Measurements from ENCODE around the gene PASK.

The PASK gene

DNA sequence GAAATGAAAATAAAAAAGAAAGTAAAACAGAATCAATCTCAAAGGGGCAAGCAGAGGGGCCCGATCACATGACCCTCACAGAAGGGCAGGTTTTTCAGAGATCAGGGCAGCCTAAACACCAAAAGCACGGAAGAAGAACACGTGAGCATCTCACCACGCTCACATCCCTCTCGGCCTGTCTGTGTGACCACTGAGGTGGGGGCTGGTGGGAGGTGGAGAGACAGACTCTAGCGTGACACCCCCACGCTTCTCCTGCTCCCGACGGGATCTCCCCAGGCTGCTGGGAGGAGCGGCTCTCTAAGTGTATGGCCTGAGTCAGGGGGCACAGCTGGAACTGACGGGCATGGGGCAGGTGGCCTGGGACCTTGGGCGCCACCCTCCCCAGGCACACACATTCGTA lies 23.6 kb downstream of the PASK start:
- Histone ChIP-seq H3K4me3 (ENCODE audit: low read depth, low read length) (no peak overlapping the region), H3K4me1 (ENCODE audit: control insufficient read depth, insufficient read depth, low read length) (no peaks in the 10 kb centered on the region), H3K36me3 (ENCODE audit: control insufficient read depth, insufficient read depth, low read length) (peaks cover 58% of the 10 kb centered on the region), H3K27me3 (ENCODE audit: control insufficient read depth, insufficient read depth, low read length) (no peaks in the 10 kb centered on the region), H3K9ac (ENCODE audit: low read depth, low read length) (no peak overlapping the region), H3K9me3 (ENCODE audit: control insufficient read depth, insufficient read depth, low read length) (no peaks in the 10 kb centered on the region), H3K27ac (ENCODE audit: low read depth, low read length) (no peak overlapping the region)

DNA sequence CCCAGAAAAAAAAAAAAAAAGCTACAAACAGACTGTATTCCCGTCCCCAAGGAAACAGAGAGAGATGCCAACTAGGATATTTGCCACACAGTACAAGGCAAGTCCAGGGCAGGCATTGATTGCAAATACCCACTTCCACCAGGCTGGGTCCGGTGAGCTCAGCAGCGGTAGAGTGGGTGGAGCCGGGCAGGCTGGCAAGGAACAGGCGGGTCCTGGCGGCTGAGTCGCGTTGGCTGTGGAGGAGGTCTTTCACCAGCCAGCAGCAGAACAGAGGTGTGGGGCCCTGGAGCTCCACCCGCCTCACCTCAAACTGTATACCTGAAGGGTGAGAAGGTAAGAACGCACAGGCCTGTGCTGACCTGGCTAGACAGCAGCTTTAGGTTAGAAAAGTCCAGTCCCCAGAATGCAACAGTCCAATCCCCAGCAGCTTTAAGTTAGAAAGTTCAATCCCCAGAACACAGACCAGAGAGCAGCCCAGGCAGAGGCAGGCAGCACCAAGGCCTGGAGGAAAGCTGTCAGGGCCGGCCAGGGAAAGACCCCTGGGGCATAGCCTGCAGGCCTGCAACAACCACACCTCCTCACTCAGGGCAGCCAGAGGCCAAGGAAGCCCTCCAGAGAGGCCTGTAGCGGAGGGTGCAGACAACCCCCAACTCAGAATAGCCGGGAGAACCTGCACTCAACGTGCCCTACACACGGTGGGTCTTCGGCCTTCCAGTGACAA lies 25.3 kb downstream of the PASK start:
- H3K4me1 ChIP-seq (ENCODE audit: control insufficient read depth, insufficient read depth, low read length): no peaks in the 10 kb centered on the region
- H3K9me3 ChIP-seq (ENCODE audit: control insufficient read depth, insufficient read depth, low read length): no peaks in the 10 kb centered on the region
- H3K9ac ChIP-seq (ENCODE audit: low read depth, low read length): no peak overlapping the region
- peaks cover 52% of the 10 kb centered on the region for H3K36me3 ChIP-seq (ENCODE audit: control insufficient read depth, insufficient read depth, low read length)
- H3K27me3 ChIP-seq (ENCODE audit: control insufficient read depth, insufficient read depth, low read length): no peaks in the 10 kb centered on the region
- H3K27ac ChIP-seq (ENCODE audit: low read depth, low read length): no peak overlapping the region
- H3K4me3 ChIP-seq (ENCODE audit: low read depth, low read length): no peak overlapping the region

DNA sequence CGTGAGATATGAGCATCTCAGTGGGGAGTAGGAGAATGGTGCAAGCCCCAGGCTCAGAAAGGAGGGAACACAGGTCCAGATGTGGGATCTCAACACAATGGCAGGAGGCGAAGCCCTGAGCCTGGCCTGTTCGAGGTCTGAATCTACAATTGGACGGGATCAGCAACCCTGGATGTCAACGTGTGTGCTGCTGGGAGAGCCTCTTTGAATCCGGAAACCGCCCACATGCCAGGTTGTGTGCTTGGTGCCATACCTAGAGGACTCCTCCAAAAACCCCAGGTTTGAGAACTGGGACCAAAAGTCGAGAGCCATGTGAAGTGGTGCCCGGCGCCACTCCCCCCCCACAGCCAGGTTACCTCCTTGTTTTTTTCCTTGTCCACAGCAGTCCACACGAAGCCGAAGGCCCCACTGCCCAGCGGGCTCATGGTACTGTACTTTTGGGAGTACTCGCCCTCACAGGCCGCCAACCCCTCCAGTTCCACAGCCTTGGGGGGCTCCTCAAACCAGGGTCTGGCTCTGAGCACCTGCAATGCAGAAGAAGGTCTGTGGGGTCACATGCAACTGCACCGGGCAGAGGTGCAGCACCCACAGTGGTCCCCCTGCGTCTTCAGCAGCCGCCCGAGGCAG lies 26.8 kb downstream of the PASK start:
- no peaks in the 10 kb centered on the region for H3K4me1 ChIP-seq (ENCODE audit: control insufficient read depth, insufficient read depth, low read length)

DNA sequence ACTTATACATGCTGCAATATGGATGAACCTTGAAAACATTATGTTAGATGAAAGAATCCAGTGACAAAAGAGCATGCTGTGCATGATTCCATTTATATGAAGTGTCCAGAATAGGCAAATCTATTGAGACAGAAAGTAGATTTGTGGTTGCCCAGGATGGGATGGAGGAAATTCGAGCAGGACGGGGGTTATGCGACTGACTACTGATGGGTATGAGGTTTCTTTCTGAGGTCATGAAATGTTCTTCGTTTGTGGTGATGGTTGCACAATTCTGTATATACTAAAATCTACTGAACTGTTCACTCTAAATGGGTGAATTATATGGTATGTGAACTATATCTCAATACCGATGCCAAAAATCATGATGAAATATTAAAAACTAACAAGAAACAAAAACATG lies 28.3 kb downstream of the PASK start:
- Histone ChIP-seq H3K36me3 (ENCODE audit: control insufficient read depth, insufficient read depth, low read length) (peaks cover 46% of the 10 kb centered on the region), H3K27me3 (ENCODE audit: control insufficient read depth, insufficient read depth, low read length) (no peaks in the 10 kb centered on the region), H3K27ac (ENCODE audit: low read depth, low read length) (no peak overlapping the region), H3K9me3 (ENCODE audit: control insufficient read depth, insufficient read depth, low read length) (no peaks in the 10 kb centered on the region), H3K9ac (ENCODE audit: low read depth, low read length) (no peak overlapping the region), H3K4me1 (ENCODE audit: control insufficient read depth, insufficient read depth, low read length) (no peaks in the 10 kb centered on the region), H3K4me3 (ENCODE audit: low read depth, low read length) (no peak overlapping the region)

More for the DNA sequence above, 26.8 kb downstream of the PASK start:
- H3K9ac ChIP-seq (ENCODE audit: low read depth, low read length): no peak overlapping the region
- H3K27ac ChIP-seq (ENCODE audit: low read depth, low read length): no peak overlapping the region
- peaks cover 52% of the 10 kb centered on the region for H3K36me3 ChIP-seq (ENCODE audit: control insufficient read depth, insufficient read depth, low read length)
- H3K9me3 ChIP-seq (ENCODE audit: control insufficient read depth, insufficient read depth, low read length): no peaks in the 10 kb centered on the region
- H3K27me3 ChIP-seq (ENCODE audit: control insufficient read depth, insufficient read depth, low read length): no peaks in the 10 kb centered on the region
- no peak overlapping the region for H3K4me3 ChIP-seq (ENCODE audit: low read depth, low read length)

DNA sequence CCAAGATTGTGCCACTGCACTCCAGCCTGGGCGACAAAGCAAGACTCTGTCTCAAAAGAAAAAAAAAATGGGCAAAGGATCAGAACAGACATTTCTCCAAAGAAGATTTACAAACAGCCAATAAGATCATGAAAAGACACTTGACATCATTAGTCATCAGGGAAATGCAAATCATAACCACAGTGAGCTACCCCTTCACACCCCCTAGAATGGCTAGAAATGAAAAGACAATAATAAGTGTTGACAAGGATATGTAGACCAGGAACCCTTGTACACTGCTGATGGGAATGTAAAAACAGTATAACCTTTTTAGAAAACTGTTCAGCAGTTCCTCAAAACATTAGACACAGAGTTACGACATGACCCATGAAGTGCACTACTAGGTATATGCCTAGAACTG lies 28.8 kb downstream of the PASK start:
- Histone ChIP-seq H3K9me3 (ENCODE audit: control insufficient read depth, insufficient read depth, low read length) (no peaks in the 10 kb centered on the region), H3K4me1 (ENCODE audit: control insufficient read depth, insufficient read depth, low read length) (no peaks in the 10 kb centered on the region), H3K4me3 (ENCODE audit: low read depth, low read length) (no peak overlapping the region), H3K36me3 (ENCODE audit: control insufficient read depth, insufficient read depth, low read length) (peaks cover 44% of the 10 kb centered on the region), H3K27ac (ENCODE audit: low read depth, low read length) (no peak overlapping the region), H3K9ac (ENCODE audit: low read depth, low read length) (no peak overlapping the region), H3K27me3 (ENCODE audit: control insufficient read depth, insufficient read depth, low read length) (no peaks in the 10 kb centered on the region)

DNA sequence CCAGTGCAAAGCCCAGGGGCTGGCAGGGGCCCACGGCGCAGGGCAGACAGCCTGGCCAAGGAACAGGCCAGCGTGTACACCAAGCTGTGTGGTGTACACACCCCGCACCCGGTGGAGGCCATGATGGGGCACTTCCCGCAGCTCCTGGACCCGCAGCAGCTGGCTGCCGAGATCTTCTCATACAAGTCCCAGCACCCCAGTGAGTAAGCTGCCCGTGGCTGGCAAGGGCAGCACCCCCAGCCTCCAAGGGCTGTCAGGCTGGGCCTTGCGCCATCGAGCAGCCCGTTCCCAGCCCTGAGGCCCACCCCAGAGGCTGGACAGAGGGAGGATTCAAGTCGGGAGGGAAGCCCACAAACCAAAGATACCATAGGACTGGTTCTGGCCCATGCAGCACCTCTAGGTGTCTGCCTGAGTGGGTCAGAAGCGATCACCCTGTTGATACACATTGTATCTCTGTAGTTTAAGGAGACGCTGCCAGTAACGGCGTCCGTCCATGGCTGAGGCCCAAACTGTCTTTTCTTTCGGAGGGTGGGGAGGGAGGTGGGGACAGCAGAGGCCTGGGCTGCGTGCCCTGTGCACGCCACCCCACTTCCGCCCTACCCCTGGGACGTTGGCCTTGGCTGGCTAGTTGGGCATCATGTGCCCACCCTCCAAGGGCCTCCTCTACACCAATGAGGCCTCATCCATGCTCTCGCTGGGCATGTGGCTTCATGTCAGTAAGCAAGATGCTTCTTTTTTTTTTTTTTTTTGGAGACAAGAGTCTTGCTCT lies 30.4 kb downstream of the PASK start:
- no peaks in the 10 kb centered on the region for H3K4me1 ChIP-seq (ENCODE audit: control insufficient read depth, insufficient read depth, low read length)
- no peaks in the 10 kb centered on the region for H3K9me3 ChIP-seq (ENCODE audit: control insufficient read depth, insufficient read depth, low read length)
- no peak overlapping the region for H3K9ac ChIP-seq (ENCODE audit: low read depth, low read length)
- H3K4me3 ChIP-seq (ENCODE audit: low read depth, low read length): no peak overlapping the region
- H3K36me3 ChIP-seq (ENCODE audit: control insufficient read depth, insufficient read depth, low read length): peaks cover 57% of the 10 kb centered on the region
- no peak overlapping the region for H3K27ac ChIP-seq (ENCODE audit: low read depth, low read length)
- no peaks in the 10 kb centered on the region for H3K27me3 ChIP-seq (ENCODE audit: control insufficient read depth, insufficient read depth, low read length)

DNA sequence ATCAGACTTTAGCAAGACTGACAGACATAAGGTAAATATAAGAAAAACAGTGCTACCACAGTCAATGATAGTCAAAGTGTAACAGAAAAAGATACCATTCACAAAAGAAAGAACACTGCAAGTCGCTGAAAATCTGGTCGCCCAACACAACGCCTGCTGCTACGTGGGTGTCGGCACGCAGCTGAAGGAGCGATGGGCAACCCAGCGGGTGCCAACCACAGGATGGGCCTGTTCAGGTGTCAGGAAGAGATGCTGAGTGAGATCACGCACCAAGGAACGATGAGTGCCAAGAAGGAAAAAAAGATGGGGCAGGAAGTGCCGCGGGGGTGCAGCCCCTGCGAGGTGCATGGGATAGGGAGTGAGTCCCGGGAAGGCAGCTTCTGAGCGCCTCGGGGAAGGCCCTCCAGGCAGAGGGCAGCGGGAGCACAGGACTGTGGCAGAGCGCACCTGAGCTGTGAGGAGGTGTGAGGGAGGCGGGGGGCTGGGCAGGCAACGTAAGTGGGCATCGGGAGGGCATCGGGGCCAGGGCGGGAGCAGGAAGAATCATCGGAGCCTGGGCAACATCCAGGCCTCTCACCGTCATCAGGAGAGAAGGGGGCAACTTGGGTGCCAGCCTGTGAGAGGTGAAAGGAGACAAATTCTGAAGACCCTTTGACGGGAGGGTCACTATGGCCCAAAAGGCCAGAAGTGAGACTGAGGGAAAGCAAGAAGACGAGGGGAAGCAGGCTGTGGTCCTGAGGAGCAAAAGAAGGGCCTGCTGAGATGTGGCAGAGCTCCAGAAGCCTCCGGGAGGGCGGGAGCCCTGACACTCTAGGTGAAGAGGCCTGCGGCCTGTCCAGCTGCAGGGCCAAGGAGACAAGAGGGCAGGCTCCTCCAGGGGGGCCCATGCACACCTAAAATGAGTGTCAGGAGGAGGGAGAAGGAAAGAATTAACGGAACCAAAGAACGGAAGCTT lies 32.4 kb downstream of the PASK start:
- Histone ChIP-seq H3K9ac (ENCODE audit: low read depth, low read length) (no peak overlapping the region), H3K27ac (ENCODE audit: low read depth, low read length) (no peak overlapping the region), H3K4me1 (ENCODE audit: control insufficient read depth, insufficient read depth, low read length) (no peaks in the 10 kb centered on the region), H3K27me3 (ENCODE audit: control insufficient read depth, insufficient read depth, low read length) (no peaks in the 10 kb centered on the region), H3K36me3 (ENCODE audit: control insufficient read depth, insufficient read depth, low read length) (peaks cover 55% of the 10 kb centered on the region), H3K4me3 (ENCODE audit: low read depth, low read length) (no peak overlapping the region), H3K9me3 (ENCODE audit: control insufficient read depth, insufficient read depth, low read length) (no peaks in the 10 kb centered on the region)

DNA sequence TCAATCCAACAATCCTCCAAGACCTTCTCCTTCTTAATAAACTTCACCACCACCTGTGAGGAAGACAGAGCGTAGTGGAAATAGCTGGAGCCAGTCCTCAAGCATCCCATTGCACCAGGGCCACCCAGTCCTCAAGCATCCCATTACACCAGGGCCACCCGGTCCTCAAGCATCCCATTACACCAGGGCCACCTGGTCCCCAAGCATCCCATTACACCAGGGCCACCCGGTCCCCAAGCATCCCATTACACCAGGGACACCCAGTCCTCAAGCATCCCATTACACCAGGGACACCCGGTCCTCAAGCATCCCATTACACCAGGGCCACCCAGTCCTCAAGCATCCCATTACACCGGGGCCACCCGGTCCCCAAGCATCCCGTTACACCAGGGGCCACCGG lies 33.9 kb downstream of the PASK start:
- H3K27me3 ChIP-seq (ENCODE audit: control insufficient read depth, insufficient read depth, low read length): no peaks in the 10 kb centered on the region
- H3K27ac ChIP-seq (ENCODE audit: low read depth, low read length): no peak overlapping the region
- no peaks in the 10 kb centered on the region for H3K4me1 ChIP-seq (ENCODE audit: control insufficient read depth, insufficient read depth, low read length)
- no peaks in the 10 kb centered on the region for H3K9me3 ChIP-seq (ENCODE audit: control insufficient read depth, insufficient read depth, low read length)
- no peak overlapping the region for H3K9ac ChIP-seq (ENCODE audit: low read depth, low read length)
- no peak overlapping the region for H3K4me3 ChIP-seq (ENCODE audit: low read depth, low read length)
- H3K36me3 ChIP-seq (ENCODE audit: control insufficient read depth, insufficient read depth, low read length): peaks cover 44% of the 10 kb centered on the region

DNA sequence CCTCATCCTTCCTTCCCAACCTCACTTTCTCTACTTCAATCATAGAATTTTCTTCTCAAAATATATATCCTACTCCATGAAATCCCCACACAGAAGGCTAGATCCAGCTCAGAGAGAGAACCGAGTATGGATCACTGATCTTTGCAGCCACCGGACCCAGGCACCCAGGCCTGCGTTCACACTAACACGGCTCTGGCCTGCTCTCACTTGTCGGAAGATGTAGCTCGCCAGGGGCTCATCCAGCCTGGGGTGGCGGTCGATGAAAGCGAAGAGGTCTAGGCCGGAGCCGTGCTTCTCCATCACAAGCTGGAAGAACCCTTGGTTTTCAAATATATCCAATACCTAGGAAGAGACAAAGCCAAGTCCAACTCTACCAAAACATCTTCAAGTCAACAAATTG lies 34.4 kb downstream of the PASK start:
- peaks cover 47% of the 10 kb centered on the region for H3K36me3 ChIP-seq (ENCODE audit: control insufficient read depth, insufficient read depth, low read length)
- H3K4me3 ChIP-seq (ENCODE audit: low read depth, low read length): no peak overlapping the region
- no peak overlapping the region for H3K9ac ChIP-seq (ENCODE audit: low read depth, low read length)
- H3K27ac ChIP-seq (ENCODE audit: low read depth, low read length): no peak overlapping the region
- no peaks in the 10 kb centered on the region for H3K4me1 ChIP-seq (ENCODE audit: control insufficient read depth, insufficient read depth, low read length)
- H3K27me3 ChIP-seq (ENCODE audit: control insufficient read depth, insufficient read depth, low read length): no peaks in the 10 kb centered on the region
- H3K9me3 ChIP-seq (ENCODE audit: control insufficient read depth, insufficient read depth, low read length): no peaks in the 10 kb centered on the region

DNA sequence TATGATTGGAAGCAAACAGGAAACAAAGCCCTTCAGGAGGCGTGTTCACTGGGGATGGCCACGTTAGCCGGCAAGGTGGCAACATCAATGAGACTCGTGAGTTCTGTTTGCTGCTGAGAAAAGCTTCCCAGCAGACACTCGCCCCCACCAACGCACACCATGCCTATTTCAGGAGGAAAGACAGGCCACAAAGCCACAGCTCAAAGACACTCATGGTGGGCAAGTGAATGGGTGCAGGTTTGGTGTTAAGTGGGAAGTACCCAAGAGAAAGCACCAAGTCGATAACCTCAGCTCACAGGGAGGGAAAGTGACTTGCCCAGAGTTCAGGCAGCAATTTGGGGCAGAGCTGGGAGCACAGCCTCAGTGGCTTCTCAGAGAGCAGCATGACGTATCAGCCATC lies 36.7 kb downstream of the PASK start:
- Histone ChIP-seq H3K27me3 (ENCODE audit: control insufficient read depth, insufficient read depth, low read length) (no peaks in the 10 kb centered on the region), H3K9me3 (ENCODE audit: control insufficient read depth, insufficient read depth, low read length) (no peaks in the 10 kb centered on the region), H3K4me1 (ENCODE audit: control insufficient read depth, insufficient read depth, low read length) (no peaks in the 10 kb centered on the region), H3K4me3 (ENCODE audit: low read depth, low read length) (no peak overlapping the region), H3K27ac (ENCODE audit: low read depth, low read length) (no peak overlapping the region), H3K36me3 (ENCODE audit: control insufficient read depth, insufficient read depth, low read length) (peaks cover 51% of the 10 kb centered on the region), H3K9ac (ENCODE audit: low read depth, low read length) (no peak overlapping the region)

All from HUES48 (cell line).